Measurements from ENCODE around the gene KCTD3. TPM values are rescaled to one million over a fixed set of nuclear protein-coding genes. Genes with fewer than 3 reads are reported as not detected.

The KCTD3 gene
- total and polyA plus RNA-seq, 2 donors (not counting 3 experiments of a cell fraction or from before 2014, with no cell fraction given): 19.1 to 28.3 TPM

GRCh38 chr1:215647738-215648137, 80.6 kb downstream of the KCTD3 start:
- Histone ChIP-seq H3K9me3 (replicated peaks; ENCODE audit: control insufficient read depth, insufficient read depth, low read length) (no peaks in the 10 kb centered on the region), H3K4me3 (replicated peaks in 1 of 3; ENCODE audit: insufficient read depth in 1 of 3, low read depth in 1 of 3, low read length in 3 of 3) (no peak overlapping the region), H3K9ac (replicated peaks; ENCODE audit: extremely low read depth, insufficient read depth, low read length) (no peak overlapping the region), H3K27me3 (ENCODE audit: control insufficient read depth in 2 of 2, insufficient read depth in 2 of 2, low read length in 2 of 2) (no peaks in the 10 kb centered on the region), H4K20me1 (replicated peaks; ENCODE audit: control insufficient read depth, extremely low read depth, insufficient read depth, low read length) (no peaks in the 10 kb centered on the region), H3K4me2 (ENCODE audit: insufficient read depth, low read length) (no peak overlapping the region), H3K27ac (ENCODE audit: insufficient read depth, low read depth, low read length) (no peak overlapping the region), H3K79me2 (ENCODE audit: control insufficient read depth, insufficient read depth, low read length) (no peaks in the 10 kb centered on the region), H2AFZ (ENCODE audit: low read depth, low read length) (no peak overlapping the region), H3K36me3 (ENCODE audit: control insufficient read depth in 2 of 2, extremely low read depth in 1 of 2, insufficient read depth in 2 of 2, low read length in 2 of 2) (no peaks in the 10 kb centered on the region), H3K9me1 (replicated peaks; ENCODE audit: control insufficient read depth, extremely low read depth, insufficient read depth, low read length) (no peaks in the 10 kb centered on the region), H3K4me1 (ENCODE audit: control insufficient read depth, extremely low read depth, insufficient read depth, low read length) (no peaks in the 10 kb centered on the region)
- no TSS peak for BruUV-seq (replicated peaks)
- intact Hi-C loops (cut with micrococcal nuclease): no loop called here
- no peak for DNase-seq (ENCODE audit: low read depth, low spot score)
- POLR2A ChIA-PET: no interaction called here
- no peak for TF ChIP-seq MAX (IDR thresholded peaks at IDR 0.05; ENCODE audit: insufficient read depth, insufficient read length)
- TF ChIP-seq POLR2AphosphoS5 (IDR thresholded peaks at IDR 0.05; ENCODE audit: insufficient read depth, low read depth, low read length): no peak
- TF ChIP-seq POLR2A (IDR thresholded peaks at IDR 0.05; ENCODE audit: low read depth, low read length): no peak
- no peak for FAIRE-seq
- dilution Hi-C loops (cut with MboI; ENCODE audit: extremely low pct_ligation_motif_present, low sequenced_read_pairs): no loop called here
- CTCF ChIA-PET: no interaction called here

- intact Hi-C loops (cut with micrococcal nuclease): no loop called here
- Histone ChIP-seq H3K27ac (ENCODE audit: insufficient read depth, low read depth, low read length) (no peak overlapping the region), H3K36me3 (ENCODE audit: control insufficient read depth in 2 of 2, extremely low read depth in 1 of 2, insufficient read depth in 2 of 2, low read length in 2 of 2) (no peaks in the 10 kb centered on the region), H2AFZ (ENCODE audit: low read depth, low read length) (no peak overlapping the region), H3K4me3 (replicated peaks in 1 of 3; ENCODE audit: insufficient read depth in 1 of 3, low read depth in 1 of 3, low read length in 3 of 3) (no peak overlapping the region), H3K9me3 (replicated peaks; ENCODE audit: control insufficient read depth, insufficient read depth, low read length) (no peaks in the 10 kb centered on the region), H3K9me1 (replicated peaks; ENCODE audit: control insufficient read depth, extremely low read depth, insufficient read depth, low read length) (no peaks in the 10 kb centered on the region), H3K9ac (replicated peaks; ENCODE audit: extremely low read depth, insufficient read depth, low read length) (no peak overlapping the region), H3K4me1 (ENCODE audit: control insufficient read depth, extremely low read depth, insufficient read depth, low read length) (no peaks in the 10 kb centered on the region), H3K79me2 (ENCODE audit: control insufficient read depth, insufficient read depth, low read length) (no peaks in the 10 kb centered on the region), H3K4me2 (ENCODE audit: insufficient read depth, low read length) (no peak overlapping the region), H4K20me1 (replicated peaks; ENCODE audit: control insufficient read depth, extremely low read depth, insufficient read depth, low read length) (no peaks in the 10 kb centered on the region), H3K27me3 (ENCODE audit: control insufficient read depth in 2 of 2, insufficient read depth in 2 of 2, low read length in 2 of 2) (no peaks in the 10 kb centered on the region)
- ChIA-PET POLR2A (no interaction called here), CTCF (no interaction called here)
- TF ChIP-seq MAX (IDR thresholded peaks at IDR 0.05; ENCODE audit: insufficient read depth, insufficient read length) (no peak), MYC (IDR thresholded peaks at IDR 0.05; ENCODE audit: low read depth, low read length) (no peak), GATA2 (IDR thresholded peaks at IDR 0.05; ENCODE audit: insufficient read depth, insufficient read length, low read depth, low read length) (no peak), CTCF (IDR thresholded peaks at IDR 0.05; ENCODE audit: extremely low read depth in 1 of 2, insufficient read depth in 1 of 2, low read depth in 1 of 2, low read length in 2 of 2) (no peak), POLR2A (IDR thresholded peaks at IDR 0.05; ENCODE audit: low read depth, low read length) (no peak), POLR2AphosphoS5 (IDR thresholded peaks at IDR 0.05; ENCODE audit: insufficient read depth, low read depth, low read length) (no peak), JUN (IDR thresholded peaks at IDR 0.05; ENCODE audit: borderline replicate concordance, insufficient read depth, insufficient read length, low read depth) (no peak), EZH2 (IDR thresholded peaks at IDR 0.05; ENCODE audit: borderline replicate concordance, low read depth, low read length, severe bottlenecking) (no peak), FOS (IDR thresholded peaks at IDR 0.05; ENCODE audit: borderline replicate concordance, insufficient read depth, low read length) (no peak)
- no peak for DNase-seq (ENCODE audit: low read depth, low spot score)
- dilution Hi-C loops (cut with MboI; ENCODE audit: extremely low pct_ligation_motif_present, low sequenced_read_pairs): no loop called here
- BruUV-seq (replicated peaks): no TSS peak
- FAIRE-seq: no peak
Measured at GRCh38 chr1:215648957-215649356, 81.9 kb downstream of the KCTD3 start.
